ENCODE measurements around the gene NHLRC4.

- TF ChIP-seq CTCF (IDR thresholded peaks at IDR 0.05) (no peak), POLR2A (IDR thresholded peaks at IDR 0.05) (no peak)
Measured at GRCh38 chr16:549544-550263, 17.1 kb upstream of the NHLRC4 start.
